Hepatocyte (in vitro differentiated cells): ENCODE measurements around the gene FNBP1L.

Source experiments
- CTCF ChIP-seq: fragments of 200-600 bp; sonication (generic); IDR thresholded peaks from 2 replicates; pipeline ENCODE4 v1.5.1; 2016; ENCODE audit warnings: antibody characterized with exemption, mild to moderate bottlenecking; ENCODE audit not compliant: poor library complexity
- EZH2 ChIP-seq: fragments of 200-600 bp; sonication (generic); IDR thresholded peaks from 2 replicates; pipeline ENCODE4 v1.6.1; 2016; ENCODE audit warnings: antibody characterized with exemption, mild to moderate bottlenecking, borderline replicate concordance
- EZH2phosphoT487 ChIP-seq: fragments of 200-600 bp; sonication (generic); IDR thresholded peaks from one replicate; pipeline ENCODE4 v1.6.1; 2018; ENCODE audit warnings: antibody characterized with exemption, mild to moderate bottlenecking, low read depth, moderate library complexity; ENCODE audit not compliant: unreplicated experiment, severe bottlenecking

GRCh38 chr1:93528412-93528811 lies 80.5 kb downstream of the FNBP1L start:
- no peak for TF ChIP-seq CTCF
- TF ChIP-seq EZH2phosphoT487: no peak
- no peak for TF ChIP-seq EZH2
